Activated CD8-positive, alpha-beta T cell treated with anti-CD3 and anti-CD28 coated beads for 36 hours (primary cell): ENCODE measurements around the gene MAGEB4. TPM values are rescaled to one million over a fixed set of nuclear protein-coding genes. Genes with fewer than 3 reads are reported as not detected.

Experiments
- ATAC-seq: fragments of 200-7000 bp; cut with Tn5 transposase; one replicate; pipeline ENCODE4 v1.10.0; 2021; ENCODE audit warnings: mild to moderate bottlenecking, moderate library complexity
- CTCF ChIA-PET: fragments of 350-600 bp; sonication (Branson Sonifier 250); formaldehyde crosslinking; loops from one replicate; lab custom pipeline; 2021; ENCODE audit warnings: antibody characterized with exemption; lab: Charles Lee
- POLR2A ChIA-PET: fragments of 350-600 bp; sonication (Branson Sonifier 250); formaldehyde crosslinking; loops from one replicate; lab custom pipeline; 2021; ENCODE audit warnings: antibody characterized with exemption; lab: Charles Lee
- DNase-seq: peaks from one replicate; pipeline ENCODE4 v3.0.0-alpha.2; 2020
- H3K27ac Mint-ChIP-seq: one replicate; pipeline ENCODE4 v1.8.0; 2021; ENCODE audit warnings: mild to moderate bottlenecking, mixed read lengths
- H3K27me3 Mint-ChIP-seq: one replicate; pipeline ENCODE4 v1.8.0; 2021; ENCODE audit warnings: mixed read lengths
- H3K36me3 Mint-ChIP-seq: one replicate; pipeline ENCODE4 v1.8.0; 2021; ENCODE audit warnings: low read depth, mixed read lengths
- H3K4me1 Mint-ChIP-seq: one replicate; pipeline ENCODE4 v1.8.0; 2021; ENCODE audit warnings: low read depth, mixed read lengths
- H3K4me3 Mint-ChIP-seq: one replicate; pipeline ENCODE4 v1.8.0; 2021; ENCODE audit warnings: mild to moderate bottlenecking, moderate library complexity, mixed read lengths
- H3K9me3 Mint-ChIP-seq: one replicate; pipeline ENCODE4 v1.8.0; 2021; ENCODE audit warnings: mixed read lengths
- CTCF ChIP-seq: fragments of 200-600 bp; IDR thresholded peaks from one replicate; pipeline ENCODE4 v1.8.0; 2022; ENCODE audit warnings: antibody characterized with exemption, mild to moderate bottlenecking
- intact Hi-C: fragments of 100-400 bp; cut with micrococcal nuclease; formaldehyde crosslinking; loops from one replicate; pipeline ENCODE4 v1.10.0; 2022
- total RNA-seq, 2 experiments: library from RNA; stranded (reverse); gene quantifications; one replicate each; pipeline ENCODE4 v1.2.3, GENCODE V29; 2021

MAGEB4 gene
- total RNA-seq, 2 experiments from 2014 or later: not detected

GRCh38 chrX:30261012-30261411, 19.2 kb downstream of the MAGEB4 start:
- Mint-ChIP-seq H3K27ac (no peak overlapping the region), H3K27me3 (no peaks in the 10 kb centered on the region), H3K4me1 (no peaks in the 10 kb centered on the region), H3K9me3 (peaks cover 2% of the 10 kb centered on the region), H3K4me3 (no peak overlapping the region), H3K36me3 (no peaks in the 10 kb centered on the region)
- ChIA-PET POLR2A (no interaction called here), CTCF (no interaction called here)
- DNase-seq: no peak
- intact Hi-C loops: no loop called here
- ATAC-seq: no peak
- TF ChIP-seq CTCF: no peak

GRCh38 chrX:30262763-30263162, 21.0 kb downstream of the MAGEB4 start:
- intact Hi-C loops: no loop called here
- Mint-ChIP-seq H3K9me3 (no peaks in the 10 kb centered on the region), H3K27me3 (no peaks in the 10 kb centered on the region), H3K4me1 (no peaks in the 10 kb centered on the region), H3K4me3 (no peak overlapping the region), H3K27ac (no peak overlapping the region), H3K36me3 (no peaks in the 10 kb centered on the region)
- ATAC-seq (no peak), DNase-seq (no peak)
- no peak for TF ChIP-seq CTCF
- CTCF ChIA-PET: no interaction called here
- POLR2A ChIA-PET: no interaction called here

- TF ChIP-seq CTCF: no peak
- ChIA-PET CTCF (no interaction called here), POLR2A (no interaction called here)
- ATAC-seq (no peak), DNase-seq (no peak)
- Mint-ChIP-seq H3K36me3 (no peaks in the 10 kb centered on the region), H3K9me3 (no peaks in the 10 kb centered on the region), H3K27ac (no peak overlapping the region), H3K4me3 (no peak overlapping the region), H3K4me1 (no peaks in the 10 kb centered on the region), H3K27me3 (no peaks in the 10 kb centered on the region)
- intact Hi-C loops: no loop called here
These were observed 28.8 kb downstream of the MAGEB4 start for GRCh38 chrX:30270639-30271038.

DNA sequence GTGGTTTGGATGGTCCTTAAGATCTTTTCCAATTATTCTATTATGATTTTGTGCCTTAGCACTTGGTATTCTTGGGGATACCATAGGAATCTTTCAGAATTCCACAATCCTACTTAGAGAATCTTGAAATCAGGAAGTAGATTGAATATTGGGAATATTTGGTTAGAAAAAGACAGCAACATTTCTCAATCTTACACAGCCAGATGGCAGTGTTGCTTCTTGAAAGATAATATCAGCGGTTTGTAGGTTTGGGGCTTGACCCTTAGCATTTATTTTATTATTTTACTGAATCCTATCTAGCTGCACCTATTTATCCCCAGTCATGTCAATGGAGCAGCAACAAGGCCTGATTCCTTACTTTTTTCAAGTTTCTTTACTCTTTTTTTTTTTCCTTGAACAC, 33.7 kb downstream of the MAGEB4 start:
- H3K27me3 Mint-ChIP-seq: no peaks in the 10 kb centered on the region
- TF ChIP-seq CTCF: no peak
- no peaks in the 10 kb centered on the region for H3K4me1 Mint-ChIP-seq
- H3K36me3 Mint-ChIP-seq: no peaks in the 10 kb centered on the region
- no peak for DNase-seq
- POLR2A ChIA-PET: no interaction called here
- H3K27ac Mint-ChIP-seq: no peak overlapping the region
- intact Hi-C loops: no loop called here
- H3K4me3 Mint-ChIP-seq: no peak overlapping the region
- CTCF ChIA-PET: no interaction called here
- no peaks in the 10 kb centered on the region for H3K9me3 Mint-ChIP-seq
- no peak for ATAC-seq

DNA sequence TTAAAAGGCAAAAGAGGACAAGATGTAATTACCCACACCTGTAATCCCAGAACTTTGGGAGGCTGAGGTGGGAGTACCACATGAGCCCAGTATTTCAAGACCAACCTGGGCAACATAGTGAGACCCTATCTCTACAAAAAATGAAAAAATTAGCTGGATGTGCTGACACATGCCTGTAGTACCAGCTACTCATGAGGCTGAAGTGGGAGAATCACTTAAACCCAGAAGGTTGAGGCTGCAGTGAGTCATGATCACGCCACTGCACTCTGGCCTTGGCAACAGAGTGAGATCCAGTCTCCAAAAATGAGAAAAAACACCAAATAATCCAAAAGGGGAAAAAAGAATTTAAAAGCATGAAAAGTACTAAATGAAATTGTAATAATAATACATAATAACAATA, 36.6 kb downstream of the MAGEB4 start:
- no peak for ATAC-seq
- Mint-ChIP-seq H3K4me3 (no peak overlapping the region), H3K27me3 (no peaks in the 10 kb centered on the region), H3K27ac (no peak overlapping the region), H3K4me1 (no peaks in the 10 kb centered on the region), H3K36me3 (no peaks in the 10 kb centered on the region), H3K9me3 (no peaks in the 10 kb centered on the region)
- DNase-seq: no peak
- CTCF ChIA-PET: no interaction called here
- intact Hi-C loops: no loop called here
- TF ChIP-seq CTCF: no peak
- POLR2A ChIA-PET: no interaction called here
